HL-60 (cell line): ENCODE results near the gene IQGAP2.

Experiments
- DNase-seq, 2 experiments: peaks; one replicate each; pipeline ENCODE4 v3.0.0-alpha.2; 2010 to 2020; ENCODE audit warnings: low read depth in 1 of 2, low spot score in 1 of 2
- H3K27ac ChIP-seq: fragments of 250-450 bp; sonication (Bioruptor Pico); replicated peaks from 2 replicates; pipeline ENCODE4 v1.5.1; 2020; ENCODE audit warnings: mild to moderate bottlenecking, moderate library complexity
- H3K27me3 ChIP-seq: fragments of 250-450 bp; sonication (Bioruptor Pico); 2 replicates; pipeline ENCODE4 v1.5.1; 2021; ENCODE audit warnings: mild to moderate bottlenecking, moderate library complexity; ENCODE audit not compliant: insufficient read depth, poor library complexity, severe bottlenecking
- H3K4me3 ChIP-seq: replicated peaks from 2 replicates; pipeline ENCODE4 v1.5.1; 2011; ENCODE audit warnings: mild to moderate bottlenecking, control low read depth, low read length; ENCODE audit not compliant: insufficient read depth
- GABPA ChIP-seq: IDR thresholded peaks from 2 replicates; pipeline ENCODE4 v1.6.1; 2012; ENCODE audit warnings: low read depth
- POLR2AphosphoS5 ChIP-seq: IDR thresholded peaks from 2 replicates; pipeline ENCODE4 v1.6.1; 2012; ENCODE audit warnings: low read depth
- SPI1 ChIP-seq: IDR thresholded peaks from 2 replicates; pipeline ENCODE4 v1.6.1; 2012; ENCODE audit warnings: low read depth, mild to moderate bottlenecking, borderline replicate concordance
- TF ChIP-seq, protein P1 (sequence below): IDR thresholded peaks from 2 replicates; pipeline ENCODE4 v1.6.1; 2012; ENCODE audit warnings: low read depth; ENCODE audit not compliant: insufficient replicate concordance
- TF ChIP-seq, protein P2 (sequence below): IDR thresholded peaks from one replicate; pipeline ENCODE4 v1.5.1; 2011; ENCODE audit warnings: low read length, control low read depth, inconsistent platforms; ENCODE audit not compliant: insufficient read depth

IQGAP2 gene

DNA sequence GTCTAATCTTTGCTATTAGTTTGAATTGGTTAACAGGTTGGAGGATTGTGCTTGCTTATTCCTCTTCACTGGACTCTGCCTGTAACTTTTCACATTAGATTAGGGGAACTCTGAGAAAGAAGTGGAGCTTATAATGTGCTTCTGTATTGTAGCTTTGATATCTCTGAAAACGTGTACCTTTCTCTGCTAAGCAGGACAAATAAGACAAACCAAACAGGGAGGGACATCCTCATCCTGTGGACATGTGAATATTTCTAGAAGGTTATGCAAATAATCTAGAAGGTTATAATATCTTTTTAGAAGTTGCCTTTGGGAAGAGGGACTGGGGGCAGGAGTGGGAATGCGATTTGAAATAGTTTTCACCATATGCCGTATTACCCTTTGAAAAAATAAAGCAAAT is 11.7 kb downstream of the IQGAP2 start:
- Histone ChIP-seq H3K27ac (no peak overlapping the region), H3K27me3 (no peaks in the 10 kb centered on the region), H3K4me3 (no peak overlapping the region)
- no peak for DNase-seq
- TF ChIP-seq POLR2AphosphoS5 (no peak), GABPA (no peak), SPI1 (no peak)
- TF ChIP-seq, protein P1, sequence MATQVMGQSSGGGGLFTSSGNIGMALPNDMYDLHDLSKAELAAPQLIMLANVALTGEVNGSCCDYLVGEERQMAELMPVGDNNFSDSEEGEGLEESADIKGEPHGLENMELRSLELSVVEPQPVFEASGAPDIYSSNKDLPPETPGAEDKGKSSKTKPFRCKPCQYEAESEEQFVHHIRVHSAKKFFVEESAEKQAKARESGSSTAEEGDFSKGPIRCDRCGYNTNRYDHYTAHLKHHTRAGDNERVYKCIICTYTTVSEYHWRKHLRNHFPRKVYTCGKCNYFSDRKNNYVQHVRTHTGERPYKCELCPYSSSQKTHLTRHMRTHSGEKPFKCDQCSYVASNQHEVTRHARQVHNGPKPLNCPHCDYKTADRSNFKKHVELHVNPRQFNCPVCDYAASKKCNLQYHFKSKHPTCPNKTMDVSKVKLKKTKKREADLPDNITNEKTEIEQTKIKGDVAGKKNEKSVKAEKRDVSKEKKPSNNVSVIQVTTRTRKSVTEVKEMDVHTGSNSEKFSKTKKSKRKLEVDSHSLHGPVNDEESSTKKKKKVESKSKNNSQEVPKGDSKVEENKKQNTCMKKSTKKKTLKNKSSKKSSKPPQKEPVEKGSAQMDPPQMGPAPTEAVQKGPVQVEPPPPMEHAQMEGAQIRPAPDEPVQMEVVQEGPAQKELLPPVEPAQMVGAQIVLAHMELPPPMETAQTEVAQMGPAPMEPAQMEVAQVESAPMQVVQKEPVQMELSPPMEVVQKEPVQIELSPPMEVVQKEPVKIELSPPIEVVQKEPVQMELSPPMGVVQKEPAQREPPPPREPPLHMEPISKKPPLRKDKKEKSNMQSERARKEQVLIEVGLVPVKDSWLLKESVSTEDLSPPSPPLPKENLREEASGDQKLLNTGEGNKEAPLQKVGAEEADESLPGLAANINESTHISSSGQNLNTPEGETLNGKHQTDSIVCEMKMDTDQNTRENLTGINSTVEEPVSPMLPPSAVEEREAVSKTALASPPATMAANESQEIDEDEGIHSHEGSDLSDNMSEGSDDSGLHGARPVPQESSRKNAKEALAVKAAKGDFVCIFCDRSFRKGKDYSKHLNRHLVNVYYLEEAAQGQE = no peak
- TF ChIP-seq, protein P2, sequence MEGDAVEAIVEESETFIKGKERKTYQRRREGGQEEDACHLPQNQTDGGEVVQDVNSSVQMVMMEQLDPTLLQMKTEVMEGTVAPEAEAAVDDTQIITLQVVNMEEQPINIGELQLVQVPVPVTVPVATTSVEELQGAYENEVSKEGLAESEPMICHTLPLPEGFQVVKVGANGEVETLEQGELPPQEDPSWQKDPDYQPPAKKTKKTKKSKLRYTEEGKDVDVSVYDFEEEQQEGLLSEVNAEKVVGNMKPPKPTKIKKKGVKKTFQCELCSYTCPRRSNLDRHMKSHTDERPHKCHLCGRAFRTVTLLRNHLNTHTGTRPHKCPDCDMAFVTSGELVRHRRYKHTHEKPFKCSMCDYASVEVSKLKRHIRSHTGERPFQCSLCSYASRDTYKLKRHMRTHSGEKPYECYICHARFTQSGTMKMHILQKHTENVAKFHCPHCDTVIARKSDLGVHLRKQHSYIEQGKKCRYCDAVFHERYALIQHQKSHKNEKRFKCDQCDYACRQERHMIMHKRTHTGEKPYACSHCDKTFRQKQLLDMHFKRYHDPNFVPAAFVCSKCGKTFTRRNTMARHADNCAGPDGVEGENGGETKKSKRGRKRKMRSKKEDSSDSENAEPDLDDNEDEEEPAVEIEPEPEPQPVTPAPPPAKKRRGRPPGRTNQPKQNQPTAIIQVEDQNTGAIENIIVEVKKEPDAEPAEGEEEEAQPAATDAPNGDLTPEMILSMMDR = no peak

GRCh38 chr5:76415855-76416254 is 12.8 kb downstream of the IQGAP2 start:
- no peak for TF ChIP-seq POLR2AphosphoS5
- TF ChIP-seq SPI1 = no peak
- TF ChIP-seq GABPA = no peak
- TF ChIP-seq, protein P1 = no peak
- TF ChIP-seq, protein P2 = no peak
- Histone ChIP-seq H3K27ac (no peak overlapping the region), H3K4me3 (no peak overlapping the region), H3K27me3 (no peaks in the 10 kb centered on the region)
- no peak for DNase-seq

DNA sequence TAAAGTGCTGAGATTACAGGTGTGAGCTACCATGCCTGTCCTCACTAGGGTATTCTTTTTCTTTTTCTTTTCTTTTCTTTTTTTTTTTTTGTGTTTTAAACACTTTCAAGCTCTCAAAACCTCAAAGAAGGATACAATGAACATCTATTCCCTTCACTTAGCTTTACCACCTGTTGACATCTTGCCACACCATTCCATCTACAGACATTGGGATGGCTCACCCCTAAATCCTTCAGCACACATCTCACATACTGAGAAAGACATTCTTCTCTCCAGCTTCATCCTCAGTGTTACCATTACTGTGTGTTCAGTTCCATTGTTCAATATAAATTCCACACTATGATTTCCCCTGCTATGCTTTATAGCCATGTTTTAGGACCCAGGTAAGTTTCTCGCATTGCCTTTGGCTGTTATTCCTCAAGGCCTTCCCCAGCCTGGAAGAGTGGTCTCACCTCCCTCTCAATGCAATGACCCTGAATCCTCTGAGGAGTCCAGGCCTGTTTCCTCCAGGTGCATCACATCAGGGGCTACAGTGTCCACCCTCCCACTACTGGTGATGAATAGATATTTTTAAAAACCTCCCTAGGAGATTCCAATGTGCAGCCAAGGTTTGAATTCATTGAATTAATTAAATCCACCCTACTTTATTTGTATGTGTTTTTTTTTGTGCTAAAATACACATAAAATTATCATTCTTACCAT is 16.7 kb downstream of the IQGAP2 start:
- Histone ChIP-seq H3K27ac (no peak overlapping the region), H3K4me3 (no peak overlapping the region), H3K27me3 (no peaks in the 10 kb centered on the region)
- DNase-seq = no peak
- no peak for TF ChIP-seq POLR2AphosphoS5
- TF ChIP-seq, protein P1 = no peak
- TF ChIP-seq GABPA = no peak
- TF ChIP-seq, protein P2 = no peak
